Mesothelial cell of epicardium (in vitro differentiated cells): ENCODE measurements around the gene RAB8B. TPM values are rescaled to one million over a fixed set of nuclear protein-coding genes. Genes with fewer than 3 reads are reported as not detected.

Source experiments
- DNase-seq, 2 experiments: peaks; one replicate each; pipeline ENCODE4 v3.0.0; 2021; ENCODE audit warnings: low spot score in 2 of 2; ENCODE audit not compliant: unreplicated experiment in 2 of 2
- H3K27ac Mint-ChIP-seq: 2 replicates; pipeline ENCODE4 v1.8.0; 2021; ENCODE audit warnings: mixed read lengths
- H3K27me3 Mint-ChIP-seq: 2 replicates; pipeline ENCODE4 v1.8.0; 2021; ENCODE audit warnings: low read depth, mixed read lengths
- H3K36me3 Mint-ChIP-seq: 2 replicates; pipeline ENCODE4 v1.8.0; 2021; ENCODE audit warnings: mixed read lengths
- H3K4me1 Mint-ChIP-seq: 2 replicates; pipeline ENCODE4 v1.8.0; 2021; ENCODE audit warnings: mixed read lengths
- H3K4me3 Mint-ChIP-seq: 2 replicates; pipeline ENCODE4 v1.8.0; 2021; ENCODE audit warnings: mild to moderate bottlenecking, moderate library complexity, mixed read lengths
- H3K9me3 Mint-ChIP-seq: 2 replicates; pipeline ENCODE4 v1.8.0; 2021; ENCODE audit warnings: mixed read lengths
- total RNA-seq: library from RNA; stranded (reverse); gene quantifications from 3 replicates; pipeline ENCODE4 v1.2.1, GENCODE V29; 2021
- TF ChIP-seq, protein P1 (sequence below): fragments of 200-600 bp; sonication (generic); IDR thresholded peaks from one replicate; pipeline ENCODE4 v1.5.0; 2021; ENCODE audit warnings: antibody characterized with exemption; ENCODE audit not compliant: unreplicated experiment

RAB8B gene
- total RNA-seq, 1 donor from 2014 or later, result 20.2 TPM

DNA sequence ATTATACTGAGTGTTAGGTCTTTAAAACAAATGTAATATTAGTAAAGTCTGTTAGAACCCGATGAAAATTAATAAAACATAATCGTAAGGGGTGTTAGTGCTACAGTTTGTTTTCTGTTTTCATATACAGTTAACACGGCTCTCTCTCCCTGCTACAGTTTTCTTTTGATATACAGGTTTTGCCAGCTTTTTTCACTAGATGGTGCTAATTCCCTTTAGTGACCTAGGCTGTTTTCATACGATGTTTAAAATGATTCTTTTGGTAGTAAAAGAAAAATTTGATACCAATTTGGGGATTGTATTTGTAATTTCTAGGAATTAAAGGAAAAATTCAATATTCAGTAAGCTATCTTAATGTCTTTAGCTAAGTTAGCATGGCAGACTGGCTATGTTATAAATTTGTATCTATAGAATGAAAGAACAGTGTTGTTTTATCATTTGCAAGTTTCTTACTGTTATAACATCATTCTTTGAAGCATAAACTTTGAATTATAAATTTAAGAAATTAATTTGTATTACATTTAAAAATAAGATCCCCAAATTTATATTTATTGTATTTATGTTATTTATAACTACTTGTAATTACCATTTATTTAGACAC is 99.5 kb downstream of the RAB8B start:
- no peaks in the 10 kb centered on the region for H3K9me3 Mint-ChIP-seq
- TF ChIP-seq, protein P1, sequence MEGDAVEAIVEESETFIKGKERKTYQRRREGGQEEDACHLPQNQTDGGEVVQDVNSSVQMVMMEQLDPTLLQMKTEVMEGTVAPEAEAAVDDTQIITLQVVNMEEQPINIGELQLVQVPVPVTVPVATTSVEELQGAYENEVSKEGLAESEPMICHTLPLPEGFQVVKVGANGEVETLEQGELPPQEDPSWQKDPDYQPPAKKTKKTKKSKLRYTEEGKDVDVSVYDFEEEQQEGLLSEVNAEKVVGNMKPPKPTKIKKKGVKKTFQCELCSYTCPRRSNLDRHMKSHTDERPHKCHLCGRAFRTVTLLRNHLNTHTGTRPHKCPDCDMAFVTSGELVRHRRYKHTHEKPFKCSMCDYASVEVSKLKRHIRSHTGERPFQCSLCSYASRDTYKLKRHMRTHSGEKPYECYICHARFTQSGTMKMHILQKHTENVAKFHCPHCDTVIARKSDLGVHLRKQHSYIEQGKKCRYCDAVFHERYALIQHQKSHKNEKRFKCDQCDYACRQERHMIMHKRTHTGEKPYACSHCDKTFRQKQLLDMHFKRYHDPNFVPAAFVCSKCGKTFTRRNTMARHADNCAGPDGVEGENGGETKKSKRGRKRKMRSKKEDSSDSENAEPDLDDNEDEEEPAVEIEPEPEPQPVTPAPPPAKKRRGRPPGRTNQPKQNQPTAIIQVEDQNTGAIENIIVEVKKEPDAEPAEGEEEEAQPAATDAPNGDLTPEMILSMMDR, result peak; percentile 44

GRCh38 chr15:63291507-63291906 is 102.1 kb downstream of the RAB8B start:
- Mint-ChIP-seq H3K9me3 (no peaks in the 10 kb centered on the region), H3K27ac (peak overlapping the region; percentile 64), H3K4me1 (peaks cover 9% of the 10 kb centered on the region), H3K4me3 (no peak overlapping the region), H3K36me3 (peaks cover 18% of the 10 kb centered on the region), H3K27me3 (no peaks in the 10 kb centered on the region)
- TF ChIP-seq, protein P1, result no peak
- no peak for DNase-seq

More for the DNA sequence above, 99.5 kb downstream of the RAB8B start:
- Mint-ChIP-seq H3K4me3 (no peak overlapping the region), H3K4me1 (peaks cover 9% of the 10 kb centered on the region), H3K27me3 (no peaks in the 10 kb centered on the region), H3K36me3 (peaks cover 8% of the 10 kb centered on the region), H3K27ac (no peak overlapping the region)
- DNase-seq, result no peak

DNA sequence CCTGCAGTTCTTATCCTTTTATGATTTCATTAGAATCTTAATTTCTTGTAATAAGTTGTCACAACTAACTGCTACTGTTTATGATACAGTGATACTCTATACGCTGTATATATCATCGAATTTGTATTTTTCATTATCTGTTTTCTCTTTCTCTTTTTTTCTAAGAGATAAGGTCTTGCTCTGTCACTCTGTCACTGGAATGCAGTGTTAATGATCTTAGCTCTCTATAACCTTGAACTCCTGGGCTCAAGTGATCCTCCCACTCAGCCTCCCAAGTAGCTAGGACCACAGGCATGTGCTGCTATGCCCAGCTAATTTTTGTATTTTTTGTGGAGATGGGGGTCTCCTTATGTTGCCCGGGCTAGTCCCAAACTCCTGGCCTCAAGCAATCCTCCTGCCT is 102.8 kb downstream of the RAB8B start:
- no peaks in the 10 kb centered on the region for H3K9me3 Mint-ChIP-seq
- TF ChIP-seq, protein P1, result no peak
- no peak overlapping the region for H3K27ac Mint-ChIP-seq
- no peak for DNase-seq
- no peaks in the 10 kb centered on the region for H3K27me3 Mint-ChIP-seq
- H3K4me1 Mint-ChIP-seq, result peaks cover 9% of the 10 kb centered on the region
- H3K36me3 Mint-ChIP-seq, result peaks cover 17% of the 10 kb centered on the region
- H3K4me3 Mint-ChIP-seq, result no peak overlapping the region

DNA sequence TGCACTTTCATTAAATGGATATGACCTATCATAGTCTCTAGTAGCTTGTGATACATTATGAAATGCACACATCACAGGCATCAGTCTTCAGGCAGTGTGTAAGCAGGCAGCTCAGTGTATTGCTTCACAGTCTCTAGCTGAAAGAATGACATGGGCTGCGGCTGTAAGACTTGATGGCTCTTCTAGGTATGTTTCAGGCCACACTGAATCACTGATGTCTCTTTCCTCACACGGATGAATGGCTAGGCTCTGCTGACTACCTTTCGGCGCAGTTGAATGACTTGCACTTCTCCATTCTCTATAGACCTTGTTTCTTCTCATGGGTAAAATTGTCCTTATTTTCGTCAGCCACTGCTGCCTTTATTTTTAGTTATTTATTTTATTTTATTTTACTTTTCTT is 103.4 kb downstream of the RAB8B start:
- DNase-seq, result no peak

GRCh38 chr15:63294359-63294758 is 105.0 kb downstream of the RAB8B start:
- Mint-ChIP-seq H3K9me3 (no peaks in the 10 kb centered on the region), H3K36me3 (peaks cover 27% of the 10 kb centered on the region), H3K4me1 (peaks cover 9% of the 10 kb centered on the region), H3K27me3 (no peaks in the 10 kb centered on the region), H3K27ac (no peak overlapping the region), H3K4me3 (no peak overlapping the region)
- DNase-seq, result no peak
- TF ChIP-seq, protein P1, result no peak

More for the DNA sequence above, 103.4 kb downstream of the RAB8B start:
- H3K36me3 Mint-ChIP-seq, result peaks cover 19% of the 10 kb centered on the region
- H3K9me3 Mint-ChIP-seq, result no peaks in the 10 kb centered on the region
- H3K27ac Mint-ChIP-seq, result no peak overlapping the region
- no peaks in the 10 kb centered on the region for H3K27me3 Mint-ChIP-seq
- H3K4me1 Mint-ChIP-seq, result peaks cover 9% of the 10 kb centered on the region
- TF ChIP-seq, protein P1, result no peak
- H3K4me3 Mint-ChIP-seq, result no peak overlapping the region
